GM18861 (cell line): Measurements from ENCODE around the gene HCLS1.
"Not testable (repeated sequence)": the region's sequence is repeated elsewhere in the genome, so short reads cannot be mapped to it uniquely, and the experiment has no call there.

Experiments
- ATAC-seq: cut with Tn5 transposase; IDR thresholded peaks from one replicate; pipeline ENCODE4 v1.9.1; 2021; ENCODE audit not compliant: unreplicated experiment

Gene HCLS1

DNA sequence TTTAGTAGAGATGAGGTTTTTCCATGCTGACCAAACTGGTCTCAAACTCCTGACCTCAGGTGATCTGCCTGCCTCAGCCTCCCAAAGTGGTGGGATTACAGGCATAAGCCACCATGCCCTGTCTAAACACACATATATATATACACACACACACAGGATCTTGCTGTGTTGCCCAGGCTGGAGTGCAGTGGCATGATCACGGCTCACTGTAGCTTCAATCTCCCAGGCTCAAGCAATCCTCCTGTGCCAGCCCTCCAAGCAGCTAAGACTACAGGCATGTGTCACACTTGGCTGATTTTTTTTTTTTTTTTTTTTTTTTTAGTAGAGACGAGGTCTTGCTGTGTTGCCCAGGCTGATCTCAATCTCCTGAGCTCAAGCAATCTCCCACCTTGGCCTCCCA lies 60.8 kb downstream of the HCLS1 start:
- not testable (repeated sequence) for ATAC-seq

DNA sequence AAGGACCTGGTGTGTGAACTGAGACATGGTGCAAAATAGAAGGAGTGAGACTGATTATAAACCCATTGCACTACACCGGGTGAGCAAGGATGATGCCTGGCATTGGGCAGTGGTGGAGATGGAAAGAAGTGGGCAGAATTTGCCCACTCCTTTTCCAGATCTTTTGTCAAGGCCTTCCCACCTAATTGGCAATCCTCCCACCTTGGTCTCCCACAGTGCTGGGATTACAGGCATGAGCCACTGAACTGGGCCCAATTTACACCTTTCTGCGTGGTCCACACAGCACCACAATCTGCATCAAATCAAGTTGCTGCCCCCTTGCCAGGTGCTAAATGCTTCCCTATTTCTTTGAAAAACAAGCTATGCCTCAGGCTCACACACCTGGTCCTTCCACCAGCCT lies 62.1 kb downstream of the HCLS1 start:
- no peak for ATAC-seq

GRCh38 chr3:121595765-121596406 lies 64.8 kb downstream of the HCLS1 start:
- ATAC-seq: no peak

- no peak for ATAC-seq
Observed at GRCh38 chr3:121594850-121595249, 65.9 kb downstream of the HCLS1 start.

GRCh38 chr3:121593806-121594205 lies 66.9 kb downstream of the HCLS1 start:
- not testable (repeated sequence) for ATAC-seq

DNA sequence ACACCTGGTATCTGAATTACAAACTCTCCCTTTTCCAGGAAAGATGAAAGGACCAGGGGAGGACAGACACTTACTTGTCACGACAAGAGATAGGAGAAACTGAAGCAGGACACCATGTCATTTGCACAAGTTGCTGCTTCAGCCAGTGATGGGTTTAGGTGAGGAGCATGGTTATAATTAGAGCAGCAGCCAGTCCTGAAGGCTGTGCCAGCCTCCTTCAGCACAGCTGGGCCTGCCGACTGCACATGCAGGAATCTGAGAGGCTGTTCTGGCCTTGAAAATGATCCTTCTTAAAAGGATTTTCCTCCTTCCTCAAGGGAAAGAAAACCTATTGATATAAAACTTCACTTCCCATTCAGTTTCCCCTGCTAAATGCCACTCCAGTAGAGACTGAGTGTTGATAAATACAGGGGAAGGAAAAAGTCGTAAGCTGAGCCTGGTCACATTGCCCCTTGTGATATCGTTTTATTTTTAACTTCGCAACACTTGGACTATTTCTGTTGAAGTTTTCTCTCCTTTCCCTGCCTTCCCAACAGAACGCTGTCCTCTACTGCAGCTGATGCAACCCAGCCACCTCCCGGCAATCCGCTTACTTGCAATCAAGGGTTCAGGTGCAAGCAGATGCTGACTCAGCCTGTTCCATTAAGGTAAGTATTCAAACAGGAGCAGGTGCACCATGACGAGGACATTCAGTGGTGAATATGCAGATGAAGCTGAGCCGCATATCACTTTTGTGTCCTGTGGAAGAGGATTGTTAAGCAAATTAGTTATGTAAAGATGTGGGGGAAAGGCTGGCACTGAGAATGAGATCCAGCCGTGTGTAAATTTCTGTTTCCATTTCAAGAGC lies 67.6 kb downstream of the HCLS1 start, which contains the start of gene FBXO40:
FBXO40 (plus strand) TSS at position 524 of the 847 bp plus-strand sequence. CDS start 27,197 bp downstream, outside the sequence.
- ATAC-seq: no peak

- no peak for ATAC-seq
Observed at GRCh38 chr3:121584418-121584817, 76.3 kb downstream of the HCLS1 start.

GRCh38 chr3:121581691-121582090 lies 79.0 kb downstream of the HCLS1 start:
- no peak for ATAC-seq
